HEK293 (cell line): ENCODE results near the gene CDYL2.
A peak's percentile ranks its signal among the peaks of the same experiment; 100 is the strongest.

Experiments used
- ELK4 ChIP-seq: IDR thresholded peaks from 2 replicates; pipeline ENCODE4 v1.6.1; 2011; ENCODE audit warnings: mild to moderate bottlenecking, low read depth, low read length, borderline replicate concordance
- HOXA7 ChIP-seq: sonication (generic); formaldehyde crosslinking; IDR thresholded peaks from 2 replicates; pipeline ENCODE4 v1.8.1; 2022; ENCODE audit warnings: missing genetic modification reagents, borderline replicate concordance
- KLF10 ChIP-seq: fragments of 450-650 bp; IDR thresholded peaks from 2 replicates; pipeline ENCODE4 v1.5.1; 2018; ENCODE audit warnings: missing biosample characterization, mild to moderate bottlenecking, missing genetic modification characterization
- KLF9 ChIP-seq: fragments of 450-650 bp; formaldehyde crosslinking; IDR thresholded peaks from 2 replicates; pipeline ENCODE4 v1.5.1; 2016; ENCODE audit warnings: missing biosample characterization, missing genetic modification characterization, low read depth
- OVOL3 ChIP-seq: fragments of 450-650 bp; formaldehyde crosslinking; IDR thresholded peaks from 2 replicates; pipeline ENCODE4 v1.5.1; 2016; ENCODE audit warnings: missing biosample characterization, missing genetic modification characterization
- ZBTB1 ChIP-seq: fragments of 450-650 bp; formaldehyde crosslinking; IDR thresholded peaks from 2 replicates; pipeline ENCODE4 v1.5.1; 2016; ENCODE audit warnings: missing biosample characterization, missing genetic modification characterization
- ZBTB20 ChIP-seq: fragments of 450-650 bp; formaldehyde crosslinking; IDR thresholded peaks from 2 replicates; pipeline ENCODE4 v1.5.1; 2016; ENCODE audit warnings: missing biosample characterization, missing genetic modification characterization
- ZNF121 ChIP-seq: fragments of 450-650 bp; formaldehyde crosslinking; IDR thresholded peaks from 2 replicates; pipeline ENCODE4 v1.5.1; 2016; ENCODE audit warnings: missing biosample characterization, missing genetic modification characterization
- ZNF138 ChIP-seq: fragments of 450-650 bp; formaldehyde crosslinking; IDR thresholded peaks from 2 replicates; pipeline ENCODE4 v1.5.1; 2016; ENCODE audit warnings: missing biosample characterization, missing genetic modification characterization, borderline replicate concordance
- ZNF16 ChIP-seq: fragments of 450-650 bp; formaldehyde crosslinking; IDR thresholded peaks from 2 replicates; pipeline ENCODE4 v1.5.1; 2016; ENCODE audit warnings: low read depth, missing biosample characterization, missing genetic modification characterization
- ZNF302 ChIP-seq: fragments of 450-650 bp; formaldehyde crosslinking; IDR thresholded peaks from 2 replicates; pipeline ENCODE4 v1.5.1; 2016; ENCODE audit warnings: missing biosample characterization, missing genetic modification characterization, low read depth
- ZNF585B ChIP-seq: fragments of 450-650 bp; formaldehyde crosslinking; IDR thresholded peaks from 2 replicates; pipeline ENCODE4 v1.5.1; 2016; ENCODE audit warnings: missing biosample characterization, missing genetic modification characterization
- ZNF610 ChIP-seq: fragments of 450-650 bp; formaldehyde crosslinking; IDR thresholded peaks from 2 replicates; pipeline ENCODE4 v1.5.1; 2016; ENCODE audit warnings: missing biosample characterization, missing genetic modification characterization, borderline replicate concordance
- ZNF645 ChIP-seq: fragments of 450-650 bp; formaldehyde crosslinking; IDR thresholded peaks from 2 replicates; pipeline ENCODE4; 2016; ENCODE audit warnings: missing biosample characterization, missing genetic modification characterization
- ZNF747 ChIP-seq: fragments of 450-650 bp; formaldehyde crosslinking; IDR thresholded peaks from 2 replicates; pipeline ENCODE4 v1.5.1; 2016; ENCODE audit warnings: missing biosample characterization, missing genetic modification characterization
- ZNF776 ChIP-seq: fragments of 450-650 bp; formaldehyde crosslinking; IDR thresholded peaks from 2 replicates; pipeline ENCODE4 v1.5.0; 2017; ENCODE audit warnings: missing biosample characterization, missing genetic modification characterization, borderline replicate concordance
- ZNF777 ChIP-seq: fragments of 450-650 bp; formaldehyde crosslinking; IDR thresholded peaks from 2 replicates; pipeline ENCODE4 v1.5.1; 2017; ENCODE audit warnings: missing biosample characterization, missing genetic modification characterization, borderline replicate concordance
- ZNF791 ChIP-seq: fragments of 450-650 bp; formaldehyde crosslinking; IDR thresholded peaks from 2 replicates; pipeline ENCODE4 v1.5.1; 2016; ENCODE audit warnings: missing biosample characterization, missing genetic modification characterization
- TF ChIP-seq, protein P1 (sequence below): fragments of 450-650 bp; formaldehyde crosslinking; IDR thresholded peaks from 2 replicates; pipeline ENCODE4 v1.5.1; 2016; ENCODE audit warnings: missing biosample characterization, missing genetic modification characterization
- TF ChIP-seq, protein P2 (sequence below): fragments of 450-650 bp; formaldehyde crosslinking; IDR thresholded peaks from 2 replicates; pipeline ENCODE4 v1.5.1; 2017; ENCODE audit warnings: missing biosample characterization, missing genetic modification characterization
- TF ChIP-seq, protein P3 (sequence below): fragments of 450-650 bp; formaldehyde crosslinking; IDR thresholded peaks from 2 replicates; pipeline ENCODE4 v1.5.1; 2016; ENCODE audit warnings: missing biosample characterization, missing genetic modification characterization

Gene CDYL2

GRCh38 chr16:80804526-80805383 lies at the start of gene CDYL2 (continued):
- TF ChIP-seq, protein P1, sequence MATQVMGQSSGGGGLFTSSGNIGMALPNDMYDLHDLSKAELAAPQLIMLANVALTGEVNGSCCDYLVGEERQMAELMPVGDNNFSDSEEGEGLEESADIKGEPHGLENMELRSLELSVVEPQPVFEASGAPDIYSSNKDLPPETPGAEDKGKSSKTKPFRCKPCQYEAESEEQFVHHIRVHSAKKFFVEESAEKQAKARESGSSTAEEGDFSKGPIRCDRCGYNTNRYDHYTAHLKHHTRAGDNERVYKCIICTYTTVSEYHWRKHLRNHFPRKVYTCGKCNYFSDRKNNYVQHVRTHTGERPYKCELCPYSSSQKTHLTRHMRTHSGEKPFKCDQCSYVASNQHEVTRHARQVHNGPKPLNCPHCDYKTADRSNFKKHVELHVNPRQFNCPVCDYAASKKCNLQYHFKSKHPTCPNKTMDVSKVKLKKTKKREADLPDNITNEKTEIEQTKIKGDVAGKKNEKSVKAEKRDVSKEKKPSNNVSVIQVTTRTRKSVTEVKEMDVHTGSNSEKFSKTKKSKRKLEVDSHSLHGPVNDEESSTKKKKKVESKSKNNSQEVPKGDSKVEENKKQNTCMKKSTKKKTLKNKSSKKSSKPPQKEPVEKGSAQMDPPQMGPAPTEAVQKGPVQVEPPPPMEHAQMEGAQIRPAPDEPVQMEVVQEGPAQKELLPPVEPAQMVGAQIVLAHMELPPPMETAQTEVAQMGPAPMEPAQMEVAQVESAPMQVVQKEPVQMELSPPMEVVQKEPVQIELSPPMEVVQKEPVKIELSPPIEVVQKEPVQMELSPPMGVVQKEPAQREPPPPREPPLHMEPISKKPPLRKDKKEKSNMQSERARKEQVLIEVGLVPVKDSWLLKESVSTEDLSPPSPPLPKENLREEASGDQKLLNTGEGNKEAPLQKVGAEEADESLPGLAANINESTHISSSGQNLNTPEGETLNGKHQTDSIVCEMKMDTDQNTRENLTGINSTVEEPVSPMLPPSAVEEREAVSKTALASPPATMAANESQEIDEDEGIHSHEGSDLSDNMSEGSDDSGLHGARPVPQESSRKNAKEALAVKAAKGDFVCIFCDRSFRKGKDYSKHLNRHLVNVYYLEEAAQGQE, result no peak
- TF ChIP-seq, protein P2, sequence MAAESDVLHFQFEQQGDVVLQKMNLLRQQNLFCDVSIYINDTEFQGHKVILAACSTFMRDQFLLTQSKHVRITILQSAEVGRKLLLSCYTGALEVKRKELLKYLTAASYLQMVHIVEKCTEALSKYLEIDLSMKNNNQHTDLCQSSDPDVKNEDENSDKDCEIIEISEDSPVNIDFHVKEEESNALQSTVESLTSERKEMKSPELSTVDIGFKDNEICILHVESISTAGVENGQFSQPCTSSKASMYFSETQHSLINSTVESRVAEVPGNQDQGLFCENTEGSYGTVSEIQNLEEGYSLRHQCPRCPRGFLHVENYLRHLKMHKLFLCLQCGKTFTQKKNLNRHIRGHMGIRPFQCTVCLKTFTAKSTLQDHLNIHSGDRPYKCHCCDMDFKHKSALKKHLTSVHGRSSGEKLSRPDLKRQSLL (tag by site-specific recombination), result no peak
- TF ChIP-seq ZNF777, result peak; percentile 65; the same call in 1 of the 2 replicates
- TF ChIP-seq ZNF121 (tag by site-specific recombination), result no peak
- no peak for TF ChIP-seq ZNF747
- no peak for TF ChIP-seq ZNF645 (tag by site-specific recombination)
- TF ChIP-seq ZNF791 (tag by site-specific recombination), result no peak
- TF ChIP-seq ZNF776 (tag by site-specific recombination), result no peak
- TF ChIP-seq ZNF585B (tag by site-specific recombination), result no peak
- TF ChIP-seq, protein P3, sequence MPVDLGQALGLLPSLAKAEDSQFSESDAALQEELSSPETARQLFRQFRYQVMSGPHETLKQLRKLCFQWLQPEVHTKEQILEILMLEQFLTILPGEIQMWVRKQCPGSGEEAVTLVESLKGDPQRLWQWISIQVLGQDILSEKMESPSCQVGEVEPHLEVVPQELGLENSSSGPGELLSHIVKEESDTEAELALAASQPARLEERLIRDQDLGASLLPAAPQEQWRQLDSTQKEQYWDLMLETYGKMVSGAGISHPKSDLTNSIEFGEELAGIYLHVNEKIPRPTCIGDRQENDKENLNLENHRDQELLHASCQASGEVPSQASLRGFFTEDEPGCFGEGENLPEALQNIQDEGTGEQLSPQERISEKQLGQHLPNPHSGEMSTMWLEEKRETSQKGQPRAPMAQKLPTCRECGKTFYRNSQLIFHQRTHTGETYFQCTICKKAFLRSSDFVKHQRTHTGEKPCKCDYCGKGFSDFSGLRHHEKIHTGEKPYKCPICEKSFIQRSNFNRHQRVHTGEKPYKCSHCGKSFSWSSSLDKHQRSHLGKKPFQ (tag by site-specific recombination), result no peak
- TF ChIP-seq KLF9 (tag by site-specific recombination), result no peak
- TF ChIP-seq KLF10 (tag by site-specific recombination), result no peak
- TF ChIP-seq OVOL3 (tag by site-specific recombination), result no peak
- no peak for TF ChIP-seq ZNF610 (tag by site-specific recombination)
- TF ChIP-seq ZNF302 (tag by site-specific recombination), result no peak
- TF ChIP-seq ELK4, result no peak
- peak; percentile 51 for TF ChIP-seq ZBTB20 (tag by site-specific recombination)
- no peak for TF ChIP-seq ZBTB1 (tag by site-specific recombination)
- no peak for TF ChIP-seq ZNF16 (tag by site-specific recombination)
- TF ChIP-seq HOXA7 (CRISPR knock-in tag), result no peak
- no peak for TF ChIP-seq ZNF138 (tag by site-specific recombination)
